RWPE2 (cell line): ENCODE data around the gene TAF1A.

Experiments
- ATAC-seq: fragments of 200-7000 bp; cut with Tn5 transposase; 3 replicates; pipeline ENCODE4 v1.9.1; 2021; ENCODE audit warnings: low read depth
- DNase-seq: peaks from one replicate; pipeline ENCODE4 v3.0.0-alpha.2; 2020; ENCODE audit warnings: low spot score
- H3K27ac ChIP-seq: fragments of 450-650 bp; 2 replicates; pipeline ENCODE4 v1.5.1; 2017; ENCODE audit warnings: mild to moderate bottlenecking; ENCODE audit not compliant: poor library complexity, severe bottlenecking
- H3K27me3 ChIP-seq: fragments of 250-450 bp; sonication (Bioruptor Pico); 2 replicates; pipeline ENCODE4 v1.5.1; 2021; ENCODE audit warnings: mild to moderate bottlenecking, moderate library complexity; ENCODE audit not compliant: insufficient read depth, poor library complexity, severe bottlenecking
- H3K36me3 ChIP-seq: fragments of 250-450 bp; sonication (Bioruptor Pico); 2 replicates; pipeline ENCODE4 v1.5.1; 2020; ENCODE audit warnings: low read depth, mild to moderate bottlenecking, moderate library complexity
- H3K4me1 ChIP-seq: fragments of 250-450 bp; sonication (Bioruptor Pico); 2 replicates; pipeline ENCODE4 v1.5.1; 2021; ENCODE audit warnings: mild to moderate bottlenecking, moderate library complexity; ENCODE audit not compliant: insufficient read depth, poor library complexity, severe bottlenecking
- H3K4me3 ChIP-seq: fragments of 250-450 bp; sonication (Bioruptor Pico); 2 replicates; pipeline ENCODE4 v1.5.1; 2021; ENCODE audit warnings: mild to moderate bottlenecking, moderate library complexity; ENCODE audit not compliant: severe bottlenecking
- H3K9me3 ChIP-seq: fragments of 250-450 bp; sonication (Bioruptor Pico); 2 replicates; pipeline ENCODE4 v1.5.1; 2021; ENCODE audit warnings: mild to moderate bottlenecking, moderate library complexity; ENCODE audit not compliant: severe bottlenecking
- TF ChIP-seq, protein P1 (sequence below): fragments of 450-650 bp; IDR thresholded peaks from one replicate; pipeline ENCODE4 v1.5.1; 2017; ENCODE audit warnings: mild to moderate bottlenecking, moderate library complexity; ENCODE audit not compliant: poor library complexity, severe bottlenecking

The TAF1A gene

GRCh38 chr1:222601257-222601656 is 11.5 kb upstream of the TAF1A start:
- DNase-seq (no peak), ATAC-seq (no peak)
- Histone ChIP-seq H3K27ac (peak overlapping the region; percentile 44), H3K4me1 (peaks cover 5% of the 10 kb centered on the region), H3K27me3 (no peaks in the 10 kb centered on the region), H3K9me3 (no peaks in the 10 kb centered on the region), H3K36me3 (no peaks in the 10 kb centered on the region), H3K4me3 (no peak overlapping the region)
- TF ChIP-seq, protein P1, sequence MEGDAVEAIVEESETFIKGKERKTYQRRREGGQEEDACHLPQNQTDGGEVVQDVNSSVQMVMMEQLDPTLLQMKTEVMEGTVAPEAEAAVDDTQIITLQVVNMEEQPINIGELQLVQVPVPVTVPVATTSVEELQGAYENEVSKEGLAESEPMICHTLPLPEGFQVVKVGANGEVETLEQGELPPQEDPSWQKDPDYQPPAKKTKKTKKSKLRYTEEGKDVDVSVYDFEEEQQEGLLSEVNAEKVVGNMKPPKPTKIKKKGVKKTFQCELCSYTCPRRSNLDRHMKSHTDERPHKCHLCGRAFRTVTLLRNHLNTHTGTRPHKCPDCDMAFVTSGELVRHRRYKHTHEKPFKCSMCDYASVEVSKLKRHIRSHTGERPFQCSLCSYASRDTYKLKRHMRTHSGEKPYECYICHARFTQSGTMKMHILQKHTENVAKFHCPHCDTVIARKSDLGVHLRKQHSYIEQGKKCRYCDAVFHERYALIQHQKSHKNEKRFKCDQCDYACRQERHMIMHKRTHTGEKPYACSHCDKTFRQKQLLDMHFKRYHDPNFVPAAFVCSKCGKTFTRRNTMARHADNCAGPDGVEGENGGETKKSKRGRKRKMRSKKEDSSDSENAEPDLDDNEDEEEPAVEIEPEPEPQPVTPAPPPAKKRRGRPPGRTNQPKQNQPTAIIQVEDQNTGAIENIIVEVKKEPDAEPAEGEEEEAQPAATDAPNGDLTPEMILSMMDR = no peak

GRCh38 chr1:222600281-222600680 is 10.5 kb upstream of the TAF1A start:
- no peaks in the 10 kb centered on the region for H3K27me3 ChIP-seq
- DNase-seq (no peak), ATAC-seq (peak; percentile 58; the same call in 2 of the 3 replicates)
- no peaks in the 10 kb centered on the region for H3K9me3 ChIP-seq
- TF ChIP-seq, protein P1 = no peak
- no peak overlapping the region for H3K4me3 ChIP-seq
- peak overlapping the region; percentile 44 for H3K27ac ChIP-seq
- no peaks in the 10 kb centered on the region for H3K36me3 ChIP-seq
- peaks cover 5% of the 10 kb centered on the region for H3K4me1 ChIP-seq

DNA sequence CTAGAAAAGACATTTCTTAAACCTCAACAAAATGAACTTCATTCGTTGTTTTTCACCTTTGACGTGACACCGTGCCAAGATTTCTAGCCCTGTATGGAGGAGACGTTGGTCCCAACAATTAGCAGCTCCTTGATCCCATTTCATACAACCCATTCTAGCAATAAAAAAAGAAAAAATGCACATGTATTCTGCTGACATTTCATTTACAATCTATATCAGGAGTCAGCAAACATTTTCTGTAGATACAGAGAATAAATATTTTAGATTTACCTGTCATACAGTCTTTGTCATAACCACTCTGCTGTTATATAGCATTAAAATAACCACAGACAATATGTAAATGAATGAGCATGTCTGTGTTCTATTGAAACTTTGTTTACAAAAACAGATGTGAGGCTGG is 7.0 kb upstream of the TAF1A start:
- ATAC-seq (no peak), DNase-seq (no peak)
- H3K36me3 ChIP-seq = no peaks in the 10 kb centered on the region
- H3K4me3 ChIP-seq = no peak overlapping the region
- no peaks in the 10 kb centered on the region for H3K27me3 ChIP-seq
- TF ChIP-seq, protein P1 = no peak
- H3K9me3 ChIP-seq = no peaks in the 10 kb centered on the region
- H3K4me1 ChIP-seq = peaks cover 5% of the 10 kb centered on the region
- H3K27ac ChIP-seq = no peak overlapping the region

DNA sequence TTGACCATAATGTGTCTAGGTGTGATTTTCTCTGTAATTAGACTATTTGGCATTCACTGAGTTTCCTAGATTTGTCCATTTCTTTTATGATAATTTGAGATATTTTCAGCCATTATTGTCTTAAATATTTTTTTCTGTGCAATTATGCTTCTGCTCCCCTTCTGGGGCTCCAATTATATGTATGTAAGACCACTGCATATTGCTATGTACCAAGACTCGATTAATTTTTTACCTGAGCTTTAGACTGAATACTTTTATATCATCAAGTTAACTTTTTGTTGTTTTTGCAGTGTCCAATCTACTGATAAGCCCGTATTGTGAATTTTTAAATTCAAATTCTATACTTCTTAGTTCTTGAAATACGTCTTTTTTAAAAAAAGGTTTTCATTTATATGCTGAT is 5.1 kb upstream of the TAF1A start:
- H3K27me3 ChIP-seq = no peaks in the 10 kb centered on the region
- TF ChIP-seq, protein P1 = no peak
- H3K27ac ChIP-seq = no peak overlapping the region
- ATAC-seq = no peak
- H3K4me3 ChIP-seq = no peak overlapping the region
- no peaks in the 10 kb centered on the region for H3K4me1 ChIP-seq
- no peak for DNase-seq
- no peaks in the 10 kb centered on the region for H3K9me3 ChIP-seq
- no peaks in the 10 kb centered on the region for H3K36me3 ChIP-seq

DNA sequence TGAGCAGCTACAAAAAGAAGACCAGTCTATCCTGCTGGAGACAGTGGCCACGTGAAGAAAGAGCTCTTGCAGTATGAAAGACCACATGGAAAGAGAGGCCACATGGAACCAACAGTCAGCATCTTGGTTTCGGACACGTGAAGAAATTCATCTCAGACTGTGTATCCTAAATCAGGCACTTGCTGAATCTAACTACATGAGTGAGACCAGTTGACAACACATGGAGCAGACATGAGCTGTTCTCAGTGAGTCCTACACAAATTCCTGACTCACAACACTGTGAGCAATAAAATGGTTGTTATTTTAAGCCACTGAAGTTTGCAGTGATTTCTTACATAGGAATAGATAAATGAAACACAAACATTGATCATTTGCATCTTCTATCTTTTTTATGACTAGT is 2.4 kb upstream of the TAF1A start:
- no peak overlapping the region for H3K27ac ChIP-seq
- ATAC-seq = no peak
- TF ChIP-seq, protein P1 = no peak
- peaks cover 11% of the 10 kb centered on the region for H3K36me3 ChIP-seq
- no peaks in the 10 kb centered on the region for H3K27me3 ChIP-seq
- no peaks in the 10 kb centered on the region for H3K4me1 ChIP-seq
- no peak for DNase-seq
- no peak overlapping the region for H3K4me3 ChIP-seq
- no peaks in the 10 kb centered on the region for H3K9me3 ChIP-seq
